ENCODE data around the gene TRIM32.

- no peak for TF ChIP-seq EZH2 (IDR thresholded peaks at IDR 0.05; ENCODE audit: low read depth)
- TF ChIP-seq, protein P1, sequence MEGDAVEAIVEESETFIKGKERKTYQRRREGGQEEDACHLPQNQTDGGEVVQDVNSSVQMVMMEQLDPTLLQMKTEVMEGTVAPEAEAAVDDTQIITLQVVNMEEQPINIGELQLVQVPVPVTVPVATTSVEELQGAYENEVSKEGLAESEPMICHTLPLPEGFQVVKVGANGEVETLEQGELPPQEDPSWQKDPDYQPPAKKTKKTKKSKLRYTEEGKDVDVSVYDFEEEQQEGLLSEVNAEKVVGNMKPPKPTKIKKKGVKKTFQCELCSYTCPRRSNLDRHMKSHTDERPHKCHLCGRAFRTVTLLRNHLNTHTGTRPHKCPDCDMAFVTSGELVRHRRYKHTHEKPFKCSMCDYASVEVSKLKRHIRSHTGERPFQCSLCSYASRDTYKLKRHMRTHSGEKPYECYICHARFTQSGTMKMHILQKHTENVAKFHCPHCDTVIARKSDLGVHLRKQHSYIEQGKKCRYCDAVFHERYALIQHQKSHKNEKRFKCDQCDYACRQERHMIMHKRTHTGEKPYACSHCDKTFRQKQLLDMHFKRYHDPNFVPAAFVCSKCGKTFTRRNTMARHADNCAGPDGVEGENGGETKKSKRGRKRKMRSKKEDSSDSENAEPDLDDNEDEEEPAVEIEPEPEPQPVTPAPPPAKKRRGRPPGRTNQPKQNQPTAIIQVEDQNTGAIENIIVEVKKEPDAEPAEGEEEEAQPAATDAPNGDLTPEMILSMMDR (conservative IDR thresholded peaks at IDR 0.05): no peak
Observed at GRCh38 chr9:116643691-116644090, 43.4 kb upstream of the TRIM32 start.

All from PC-9 (cell line).